GM19438 (cell line): ENCODE results near the gene TGFB2.
A peak's percentile ranks its signal among the peaks of the same experiment; 100 is the strongest.

Experiments used
- ATAC-seq: cut with Tn5 transposase; IDR thresholded peaks from one replicate; pipeline ENCODE4 v1.9.1; 2021; ENCODE audit warnings: low read depth; ENCODE audit not compliant: unreplicated experiment

TGFB2 gene

DNA sequence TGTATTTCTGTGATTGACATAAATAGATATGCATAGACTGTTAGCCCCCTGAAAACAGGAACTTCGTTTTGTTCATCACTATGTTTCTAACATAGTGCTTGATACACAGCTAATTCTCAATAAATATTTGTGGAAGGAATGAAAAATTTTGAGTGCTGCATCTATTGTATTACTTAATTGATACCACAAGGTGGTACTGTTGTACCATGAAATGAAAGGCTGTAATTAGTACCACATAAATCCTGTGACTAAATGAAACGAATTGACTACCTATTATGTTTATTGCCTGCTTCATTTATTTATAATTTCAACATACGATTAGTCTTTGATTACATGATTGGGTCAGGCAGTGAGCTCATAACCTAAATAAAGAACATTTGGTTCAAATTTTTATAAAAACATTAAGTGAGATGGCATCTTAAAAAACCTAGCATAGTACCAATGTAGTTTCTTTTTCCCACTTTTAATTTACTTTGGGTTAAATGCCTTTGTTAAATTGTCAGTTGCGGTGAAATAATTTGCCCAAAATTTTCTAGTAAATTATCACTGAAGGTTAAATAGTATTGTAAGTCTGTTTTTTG, 15.0 kb upstream of the TGFB2 start:
- no peak for ATAC-seq

DNA sequence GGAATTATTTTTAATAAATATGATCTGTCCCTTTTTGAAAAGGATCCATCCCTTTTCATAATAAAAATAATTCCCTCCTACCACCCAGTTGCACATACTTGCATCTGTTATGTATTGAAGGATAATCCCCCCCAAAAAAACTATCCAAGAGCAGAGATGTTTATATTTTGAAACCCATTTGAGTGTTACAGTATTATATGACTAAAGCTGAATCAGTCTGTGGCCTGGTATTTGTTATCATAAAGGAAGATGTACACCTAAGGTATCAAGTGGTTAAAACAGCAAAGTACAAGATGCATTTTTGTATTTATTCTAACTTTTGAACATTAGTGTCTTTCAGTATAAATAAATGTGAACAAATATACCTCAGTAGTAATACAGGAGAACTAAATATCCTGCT, 12.7 kb upstream of the TGFB2 start:
- no peak for ATAC-seq

DNA sequence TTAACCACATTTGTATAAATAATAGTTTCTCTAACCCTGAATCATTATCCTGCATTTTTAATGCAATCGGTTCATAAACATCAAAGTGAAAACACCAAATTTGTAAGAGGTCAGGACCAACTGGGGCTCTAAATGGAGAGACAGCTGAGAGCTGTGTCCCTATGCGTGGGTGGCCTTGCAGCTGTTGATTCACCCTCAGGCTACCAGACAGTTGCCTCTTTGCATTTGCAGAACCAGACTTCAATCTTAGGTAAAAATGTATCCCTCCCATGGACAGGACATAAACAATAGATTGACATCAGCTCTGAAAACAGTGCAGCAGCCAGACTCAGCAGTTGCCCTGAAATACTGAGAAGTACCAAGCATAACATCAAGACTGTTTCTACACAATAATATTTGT, 8.8 kb upstream of the TGFB2 start:
- no peak for ATAC-seq

DNA sequence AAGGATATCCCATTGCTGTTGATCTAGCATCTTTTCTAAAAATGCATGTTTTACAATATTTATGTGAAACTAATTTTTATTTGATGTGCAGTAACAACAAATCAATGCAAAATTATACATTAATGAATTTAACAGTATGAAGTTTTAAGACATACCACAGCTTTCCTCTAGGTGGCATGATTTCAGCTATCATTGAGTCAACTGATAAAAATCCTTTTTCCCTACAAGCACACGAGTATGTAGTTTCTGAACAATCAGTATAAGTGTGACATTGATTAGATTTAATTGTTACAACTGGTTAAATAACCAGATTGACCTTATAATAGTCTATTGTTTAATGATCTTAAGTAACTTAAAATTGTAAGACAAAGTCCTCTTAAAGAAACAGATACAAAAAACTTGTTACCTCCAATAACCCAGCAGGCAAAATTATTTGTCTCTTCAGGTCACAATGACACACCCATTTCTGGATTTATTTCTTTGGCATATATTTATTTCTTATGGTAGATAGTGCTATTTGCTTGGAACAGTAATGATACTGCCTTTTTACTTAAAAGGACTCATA, 5.8 kb upstream of the TGFB2 start:
- ATAC-seq = peak; percentile 59

DNA sequence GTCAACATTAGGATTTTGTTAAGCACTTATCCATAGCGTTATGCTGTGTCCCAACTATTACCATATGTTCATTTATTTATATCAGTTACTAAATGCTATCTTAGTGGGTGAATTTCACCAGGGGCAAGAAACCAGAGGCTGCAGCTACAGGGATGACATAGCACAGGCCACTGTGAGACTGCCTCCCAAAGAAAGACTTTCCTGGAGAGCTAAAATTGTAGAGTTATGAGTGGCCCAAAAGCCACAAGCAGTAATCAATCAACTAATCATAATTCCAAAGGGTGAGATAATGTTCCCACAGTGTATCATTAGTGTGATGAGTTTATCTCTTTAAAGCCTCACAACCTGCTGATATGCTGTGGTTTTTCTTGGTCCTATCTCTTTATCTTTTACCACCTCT, 3.8 kb upstream of the TGFB2 start:
- no peak for ATAC-seq

DNA sequence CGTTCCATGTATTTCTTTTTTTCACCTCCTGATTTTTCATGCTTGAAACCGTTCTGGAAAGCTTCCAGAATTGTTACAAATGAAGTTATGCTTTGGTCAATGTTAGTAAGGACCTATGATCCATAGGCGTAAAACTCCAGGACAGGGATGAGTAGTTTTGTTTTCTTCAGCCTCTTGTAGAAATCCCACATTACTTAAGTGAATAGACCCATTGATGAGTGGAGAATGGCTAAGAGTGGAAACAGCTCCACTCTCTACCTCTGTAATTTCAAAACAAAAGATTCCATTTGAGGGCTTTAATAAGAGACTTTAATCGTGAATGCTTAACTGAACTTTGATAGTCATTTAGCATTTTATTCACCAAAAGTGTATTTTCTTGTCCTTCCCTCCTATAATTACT, 3.0 kb upstream of the TGFB2 start:
- no peak for ATAC-seq

DNA sequence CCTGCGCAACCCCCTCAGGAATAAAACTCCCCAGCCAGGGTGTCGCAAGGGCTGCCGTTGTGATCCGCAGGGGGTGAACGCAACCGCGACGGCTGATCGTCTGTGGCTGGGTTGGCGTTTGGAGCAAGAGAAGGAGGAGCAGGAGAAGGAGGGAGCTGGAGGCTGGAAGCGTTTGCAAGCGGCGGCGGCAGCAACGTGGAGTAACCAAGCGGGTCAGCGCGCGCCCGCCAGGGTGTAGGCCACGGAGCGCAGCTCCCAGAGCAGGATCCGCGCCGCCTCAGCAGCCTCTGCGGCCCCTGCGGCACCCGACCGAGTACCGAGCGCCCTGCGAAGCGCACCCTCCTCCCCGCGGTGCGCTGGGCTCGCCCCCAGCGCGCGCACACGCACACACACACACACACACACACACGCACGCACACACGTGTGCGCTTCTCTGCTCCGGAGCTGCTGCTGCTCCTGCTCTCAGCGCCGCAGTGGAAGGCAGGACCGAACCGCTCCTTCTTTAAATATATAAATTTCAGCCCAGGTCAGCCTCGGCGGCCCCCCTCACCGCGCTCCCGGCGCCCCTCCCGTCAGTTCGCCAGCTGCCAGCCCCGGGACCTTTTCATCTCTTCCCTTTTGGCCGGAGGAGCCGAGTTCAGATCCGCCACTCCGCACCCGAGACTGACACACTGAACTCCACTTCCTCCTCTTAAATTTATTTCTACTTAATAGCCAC, 696 bp downstream of the TGFB2 start:
- ATAC-seq = peak; percentile 66

DNA sequence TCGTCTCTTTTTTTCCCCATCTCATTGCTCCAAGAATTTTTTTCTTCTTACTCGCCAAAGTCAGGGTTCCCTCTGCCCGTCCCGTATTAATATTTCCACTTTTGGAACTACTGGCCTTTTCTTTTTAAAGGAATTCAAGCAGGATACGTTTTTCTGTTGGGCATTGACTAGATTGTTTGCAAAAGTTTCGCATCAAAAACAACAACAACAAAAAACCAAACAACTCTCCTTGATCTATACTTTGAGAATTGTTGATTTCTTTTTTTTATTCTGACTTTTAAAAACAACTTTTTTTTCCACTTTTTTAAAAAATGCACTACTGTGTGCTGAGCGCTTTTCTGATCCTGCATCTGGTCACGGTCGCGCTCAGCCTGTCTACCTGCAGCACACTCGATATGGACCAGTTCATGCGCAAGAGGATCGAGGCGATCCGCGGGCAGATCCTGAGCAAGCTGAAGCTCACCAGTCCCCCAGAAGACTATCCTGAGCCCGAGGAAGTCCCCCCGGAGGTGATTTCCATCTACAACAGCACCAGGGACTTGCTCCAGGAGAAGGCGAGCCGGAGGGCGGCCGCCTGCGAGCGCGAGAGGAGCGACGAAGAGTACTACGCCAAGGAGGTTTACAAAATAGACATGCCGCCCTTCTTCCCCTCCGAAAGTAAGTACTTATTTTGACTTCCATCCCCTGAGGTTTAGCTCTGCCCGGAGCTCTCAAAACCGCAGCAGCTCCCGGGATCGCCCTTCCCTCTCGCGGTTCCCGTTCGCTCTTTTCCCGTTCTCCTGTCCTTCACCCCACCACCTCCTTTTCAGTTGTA, 1.5 kb downstream of the TGFB2 start:
- ATAC-seq = no peak

DNA sequence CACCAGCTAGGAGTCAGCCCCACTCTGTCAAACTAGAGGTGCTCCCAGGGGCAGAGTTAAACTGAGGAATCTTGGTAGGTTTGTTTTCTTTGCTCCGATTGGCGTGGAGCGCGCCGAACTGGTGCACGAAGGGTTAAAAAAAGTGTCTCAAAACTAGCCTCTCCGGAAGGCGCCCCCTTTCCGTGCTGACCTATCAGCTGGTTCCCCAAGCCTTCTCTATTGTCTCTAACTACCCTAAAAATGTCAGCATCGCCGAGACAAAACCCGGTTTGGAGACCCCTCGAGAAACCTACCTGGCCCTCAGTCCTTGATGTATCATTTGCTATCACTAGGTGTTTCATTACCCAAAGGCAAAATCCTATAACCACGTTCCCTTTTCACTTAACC, 2.2 kb downstream of the TGFB2 start:
- no peak for ATAC-seq

DNA sequence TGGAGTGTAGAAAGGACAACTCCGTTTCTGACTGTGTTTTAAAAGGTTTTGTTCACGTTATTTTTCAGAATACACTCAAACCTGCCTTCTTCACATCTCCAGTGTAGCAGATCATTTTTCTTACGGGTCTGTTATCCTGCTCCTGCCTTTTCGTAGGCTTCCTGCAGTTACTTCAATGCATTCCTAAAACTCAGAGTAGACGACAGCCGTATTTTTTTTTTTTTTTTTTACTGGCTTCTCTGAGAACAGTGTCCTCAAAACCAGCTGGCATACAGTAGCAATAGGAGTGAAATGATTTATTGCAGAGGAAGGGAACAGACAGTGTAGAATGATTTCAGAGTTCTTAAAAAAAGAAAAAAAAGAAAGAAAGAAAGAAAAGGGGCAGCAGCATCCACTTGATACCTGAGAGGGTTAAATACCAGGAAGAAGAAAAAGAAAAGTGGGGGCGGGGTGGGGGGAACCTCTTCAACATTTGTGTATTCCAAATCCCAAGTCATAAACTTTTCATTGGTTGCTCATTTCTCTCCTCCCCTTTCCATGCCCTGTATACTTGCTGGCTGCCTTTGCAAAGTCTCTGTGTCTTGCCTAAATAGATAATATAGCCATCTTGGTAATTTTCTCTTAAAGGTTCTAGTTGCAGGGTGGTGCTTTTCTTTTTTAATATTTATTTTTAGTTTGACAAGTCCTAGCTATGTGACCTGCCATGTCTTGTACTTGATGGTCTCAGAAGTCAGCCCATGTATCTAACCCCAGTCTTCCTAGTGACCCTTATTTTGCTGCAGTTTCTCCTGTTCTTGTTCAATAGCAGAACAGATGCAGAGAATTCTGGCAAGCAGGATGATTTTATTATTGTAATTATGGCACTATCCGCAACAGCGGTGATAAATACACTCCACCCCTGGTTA, 2.8 kb downstream of the TGFB2 start:
- no peak for ATAC-seq

DNA sequence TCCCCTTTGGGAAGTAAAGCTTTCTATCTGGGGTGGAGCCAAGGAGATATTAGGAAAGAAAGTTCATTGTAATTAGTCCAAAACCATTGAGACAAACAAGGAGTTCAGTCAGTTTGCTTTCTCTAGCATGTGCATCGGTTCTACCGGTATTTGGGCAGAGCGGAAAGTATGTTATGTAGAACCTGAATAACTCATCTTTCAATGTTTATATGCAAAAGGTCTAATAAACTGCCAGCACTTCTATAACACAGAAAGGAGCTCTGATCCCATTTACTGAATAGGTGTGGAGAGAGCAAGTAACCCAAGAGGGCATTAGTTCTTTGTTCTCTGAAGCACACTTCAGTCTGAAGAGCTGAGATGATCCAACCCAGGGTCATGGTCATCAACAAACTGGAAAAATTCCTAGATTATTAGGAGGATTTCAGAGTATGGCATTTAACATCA, 3.5 kb downstream of the TGFB2 start:
- ATAC-seq = no peak

DNA sequence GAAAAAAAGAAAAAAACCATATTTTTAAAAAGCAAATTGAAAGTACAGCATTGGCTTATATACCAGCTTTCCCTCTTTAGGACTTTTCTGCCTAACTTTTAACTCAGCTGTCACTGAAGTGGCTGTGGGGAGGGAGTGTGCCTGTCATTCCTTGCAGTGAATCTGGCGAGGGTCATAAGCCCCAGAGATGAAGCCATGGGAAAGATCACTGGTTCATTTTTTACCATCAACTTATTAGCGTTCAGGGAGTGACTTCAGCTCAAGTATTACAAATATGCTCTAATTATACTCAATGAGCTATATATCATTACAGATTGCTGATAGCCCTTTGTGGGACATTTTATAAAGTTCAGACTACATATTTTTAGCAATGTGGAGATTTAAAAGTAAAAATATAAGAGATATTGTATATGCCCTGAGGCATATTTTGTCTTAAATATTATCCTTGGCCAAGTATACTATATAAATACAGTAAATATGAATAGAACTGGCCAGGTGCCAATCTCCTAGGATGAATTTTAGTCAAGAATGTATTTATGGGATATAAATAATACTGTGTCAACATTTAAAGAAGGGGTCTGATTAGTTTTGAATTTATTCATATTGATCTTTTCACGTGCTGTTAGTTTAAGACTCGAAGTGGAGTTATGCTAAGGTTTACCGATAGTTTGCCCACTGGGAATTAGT, 4.4 kb downstream of the TGFB2 start:
- ATAC-seq = no peak

DNA sequence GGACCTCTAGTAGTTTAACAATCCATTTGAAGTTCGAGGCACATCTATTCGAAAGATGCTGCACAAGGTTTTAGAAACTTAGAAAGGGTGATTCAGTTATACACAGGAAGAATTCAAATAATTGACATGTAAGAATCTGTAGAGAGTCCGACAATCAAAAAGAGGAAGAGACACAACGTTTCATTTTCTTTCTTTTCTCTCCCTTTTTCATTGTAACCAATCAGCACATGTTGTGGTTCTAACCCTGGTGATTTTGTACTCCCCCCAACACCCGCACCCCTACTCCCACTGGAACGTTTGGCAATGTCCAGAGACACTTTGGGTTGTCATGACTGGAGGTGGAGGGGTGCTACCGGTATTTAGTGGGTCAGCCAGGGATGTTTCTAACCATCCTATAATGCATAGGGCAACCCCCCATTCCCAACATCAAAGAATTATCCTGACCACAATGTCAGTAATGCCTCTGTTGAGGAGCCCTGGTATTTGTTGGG, 4.9 kb downstream of the TGFB2 start:
- ATAC-seq = no peak

DNA sequence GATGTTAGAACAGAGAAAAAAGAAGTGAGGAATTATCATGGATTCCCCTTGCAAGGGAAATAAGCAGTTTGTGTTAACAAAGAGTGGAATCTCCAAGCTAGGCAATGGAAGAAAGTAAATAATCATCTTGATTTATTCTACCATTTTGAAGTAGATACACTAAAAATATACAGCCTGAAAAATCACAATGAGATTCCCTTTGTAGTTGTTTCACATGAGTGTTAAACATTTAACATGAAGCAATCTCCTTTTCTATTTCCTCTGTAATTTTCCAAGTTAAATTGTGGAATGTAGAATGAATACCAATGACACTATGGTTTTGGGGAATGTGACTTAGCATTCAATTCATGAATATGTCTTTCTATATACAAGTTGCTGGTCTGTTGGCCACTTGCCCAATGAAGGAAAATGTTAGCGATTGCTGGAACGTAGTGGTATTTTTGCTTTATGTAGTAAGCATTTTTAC, 5.7 kb downstream of the TGFB2 start:
- no peak for ATAC-seq

DNA sequence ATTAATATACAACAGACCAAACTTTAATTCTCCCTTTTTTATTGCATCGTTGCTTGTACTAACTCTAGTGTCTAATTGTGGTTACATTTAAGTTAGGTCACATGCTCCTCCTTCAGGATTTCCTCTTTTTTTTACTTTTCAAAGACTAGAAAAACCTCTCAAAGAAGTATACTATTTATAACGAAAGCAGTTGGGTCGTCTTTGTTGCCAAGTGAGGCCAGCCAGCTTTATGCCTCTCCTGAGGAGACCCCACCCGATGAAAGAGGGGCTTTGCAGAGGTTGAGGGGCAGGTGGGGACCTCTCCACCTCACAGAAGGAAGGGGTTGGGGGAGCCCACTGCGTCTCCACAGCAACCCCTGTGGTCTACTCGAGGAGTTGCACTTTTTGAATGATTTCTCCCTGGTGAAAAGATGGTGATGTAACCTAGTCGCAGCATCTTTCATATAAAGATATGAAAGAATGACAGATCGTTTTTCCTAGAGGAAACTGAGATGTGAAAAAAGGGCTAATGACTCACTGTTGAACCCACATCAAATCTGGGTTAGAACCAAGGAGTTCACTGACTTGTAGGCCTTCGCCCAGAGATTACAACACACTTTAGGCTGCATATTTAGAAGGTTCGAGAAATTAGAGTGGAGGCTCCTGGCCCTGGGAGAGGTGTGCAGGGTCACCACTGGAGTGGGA, 6.4 kb downstream of the TGFB2 start:
- ATAC-seq = no peak

DNA sequence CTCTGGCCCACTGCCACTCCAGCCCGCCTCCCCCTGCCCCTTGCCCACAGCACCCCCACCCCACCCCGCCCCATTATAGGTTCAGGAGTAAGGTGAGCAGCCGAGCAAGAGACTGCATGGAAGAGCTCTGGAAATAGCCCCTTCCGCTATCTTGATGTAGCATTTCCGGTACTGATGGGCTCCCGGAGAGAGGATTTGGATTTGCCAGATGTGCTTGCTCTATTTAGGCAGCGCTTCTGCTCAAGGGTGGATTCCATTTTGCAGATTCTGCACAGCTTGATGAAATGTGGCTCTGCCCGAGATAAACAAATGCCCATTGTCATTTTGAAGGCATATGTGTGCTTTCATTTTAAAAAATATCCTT, 6.9 kb downstream of the TGFB2 start:
- ATAC-seq = no peak

DNA sequence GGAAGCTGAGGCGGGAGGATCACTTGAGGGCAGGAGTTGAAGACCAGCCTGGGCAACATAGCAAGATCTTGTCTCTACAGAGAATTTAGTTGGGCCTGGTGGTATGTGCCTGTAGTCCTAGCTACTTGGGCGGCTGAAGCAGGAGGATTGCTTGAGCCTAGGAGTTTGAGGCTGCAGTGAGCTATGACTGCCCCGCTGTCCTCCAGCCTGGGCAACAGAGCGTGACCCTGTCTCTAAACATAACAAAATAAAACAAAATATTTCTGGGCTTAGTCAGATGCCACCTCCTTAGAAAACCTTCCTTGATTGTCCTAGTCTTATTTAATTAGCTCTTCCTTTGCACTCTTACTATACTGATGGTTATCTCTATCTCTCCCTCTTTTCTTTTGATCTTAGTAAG, 8.5 kb downstream of the TGFB2 start:
- no peak for ATAC-seq

DNA sequence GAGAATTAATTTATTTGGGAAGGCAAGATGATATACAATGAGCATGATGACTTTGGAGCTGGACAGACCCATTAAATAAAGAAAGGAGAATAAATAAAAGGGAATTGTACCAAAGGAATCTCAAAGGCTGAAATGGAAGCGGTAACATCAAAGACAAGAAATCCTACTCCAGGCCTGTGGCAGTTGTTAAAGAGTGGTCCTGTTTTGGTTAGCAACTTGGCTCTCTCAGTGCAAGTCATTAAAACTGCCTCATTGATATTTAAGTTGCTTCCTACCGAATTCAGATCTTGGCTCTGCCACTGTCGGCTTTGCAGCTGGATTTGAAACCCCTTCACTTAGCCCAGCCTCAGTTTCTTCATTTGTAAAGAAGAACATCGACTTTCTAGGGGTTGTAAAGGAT, 10.1 kb downstream of the TGFB2 start:
- no peak for ATAC-seq

DNA sequence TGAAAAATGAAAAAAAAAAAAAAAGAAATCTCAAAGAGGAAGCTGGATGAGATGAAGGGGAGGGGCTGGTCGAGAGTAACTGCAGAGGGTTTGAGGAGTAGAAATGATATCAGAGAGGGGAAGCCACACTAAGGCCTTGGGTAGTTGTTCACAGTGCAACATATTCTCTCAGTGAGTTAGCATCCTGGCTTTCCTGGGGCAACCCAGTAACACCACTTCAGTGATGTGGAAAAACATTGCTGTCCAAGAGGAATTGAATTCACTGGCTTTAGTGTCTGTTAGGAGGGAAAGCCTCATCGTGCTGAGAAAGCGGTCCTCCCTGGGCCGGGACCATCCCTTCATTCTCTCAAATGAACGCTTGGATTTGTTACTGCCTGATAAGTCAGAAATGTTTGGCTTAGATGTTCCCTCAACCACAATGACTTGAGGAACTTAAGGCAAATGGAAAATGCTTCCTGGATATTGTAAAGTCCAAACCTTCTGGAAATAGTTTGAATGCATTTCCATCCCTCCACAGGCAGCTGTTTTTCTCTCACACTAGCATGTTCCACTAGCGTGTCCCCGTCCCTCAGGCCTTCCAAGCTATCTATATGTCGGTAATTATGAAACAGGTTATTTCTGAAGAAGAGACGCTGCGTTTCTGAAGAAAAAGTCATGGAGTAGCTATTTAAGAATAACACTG, 12.2 kb downstream of the TGFB2 start:
- ATAC-seq = no peak
